OCI-LY1 (cell line): ENCODE results near the gene WDR35.
"Not testable (repeated sequence)": the region's sequence is repeated elsewhere in the genome, so short reads cannot be mapped to it uniquely, and the experiment has no call there.

ENCODE experiments used
- H2AFZ ChIP-seq: fragments of 200-600 bp; sonication (generic), shearing (Covaris generic); 2 replicates; pipeline ENCODE4 v1.6.0; 2014; ENCODE audit warnings: antibody characterized with exemption, mild to moderate bottlenecking, low read length
- H3F3A ChIP-seq: fragments of 200-600 bp; sonication (generic), shearing (Covaris generic); 2 replicates; pipeline ENCODE4 v1.6.0; 2014; ENCODE audit warnings: mild to moderate bottlenecking, antibody characterized with exemption, low read length, moderate library complexity; ENCODE audit not compliant: insufficient read depth
- H3K27ac ChIP-seq: fragments of 200-600 bp; sonication (generic); 2 replicates; pipeline ENCODE4 v1.5.1; 2014; ENCODE audit warnings: low read length, mixed run types, mild to moderate bottlenecking, low read depth; ENCODE audit not compliant: poor library complexity, severe bottlenecking
- H3K27me3 ChIP-seq: fragments of 200-600 bp; sonication (generic); 2 replicates; pipeline ENCODE4 v1.6.0; 2014; ENCODE audit warnings: antibody characterized with exemption, mild to moderate bottlenecking, low read length, moderate library complexity; ENCODE audit not compliant: insufficient read depth
- H3K36me3 ChIP-seq: fragments of 200-600 bp; sonication (generic); 2 replicates; pipeline ENCODE4 v1.6.1; 2014; ENCODE audit warnings: mild to moderate bottlenecking, antibody characterized with exemption, low read length, moderate library complexity, mixed read lengths; ENCODE audit not compliant: insufficient read depth
- H3K4me1 ChIP-seq: fragments of 200-600 bp; sonication (generic); 2 replicates; pipeline ENCODE4 v1.5.1; 2014; ENCODE audit warnings: mild to moderate bottlenecking, low read length, moderate library complexity; ENCODE audit not compliant: insufficient read depth, severe bottlenecking
- H3K4me2 ChIP-seq: fragments of 200-600 bp; sonication (generic), shearing (Covaris generic); 2 replicates; pipeline ENCODE4 v1.6.1; 2014; ENCODE audit warnings: low read length
- H3K4me3 ChIP-seq: fragments of 200-600 bp; sonication (generic); 2 replicates; pipeline ENCODE4 v1.5.1; 2014; ENCODE audit warnings: low read length, low read depth, mild to moderate bottlenecking, mixed read lengths; ENCODE audit not compliant: poor library complexity, severe bottlenecking
- H3K79me2 ChIP-seq: fragments of 200-600 bp; shearing (Covaris generic); 2 replicates; pipeline ENCODE4 v1.6.1; 2016; ENCODE audit warnings: mixed run types, low read length, mixed read lengths; ENCODE audit not compliant: insufficient read depth
- H3K9ac ChIP-seq: fragments of 200-600 bp; sonication (generic), shearing (Covaris generic); 2 replicates; pipeline ENCODE4 v1.6.1; 2014; ENCODE audit warnings: mild to moderate bottlenecking, low read length, mixed read lengths
- H3K9me2 ChIP-seq: fragments of 200-600 bp; sonication (generic), shearing (Covaris generic); 2 replicates; pipeline ENCODE4 v1.6.1; 2014; ENCODE audit warnings: low read depth, mild to moderate bottlenecking, low read length, mixed read lengths
- H3K9me3 ChIP-seq: fragments of 200-600 bp; shearing (Covaris generic); 2 replicates; pipeline ENCODE4 v1.6.1; 2014; ENCODE audit warnings: low read length, mixed read lengths
- H4K20me1 ChIP-seq: fragments of 200-600 bp; sonication (generic), shearing (Covaris generic); 2 replicates; pipeline ENCODE4 v1.6.0; 2016; ENCODE audit warnings: mild to moderate bottlenecking, low read length; ENCODE audit not compliant: insufficient read depth
- CTCF ChIP-seq: fragments of 200-600 bp; sonication (generic), shearing (Covaris generic); IDR thresholded peaks from 2 replicates; pipeline ENCODE4 v1.5.1; 2017; ENCODE audit warnings: mild to moderate bottlenecking, antibody characterized with exemption, low read length, moderate library complexity, mixed read lengths
- EZH2 ChIP-seq: fragments of 200-600 bp; sonication (generic), shearing (Covaris generic); IDR thresholded peaks from 2 replicates; pipeline ENCODE4 v1.8.0; 2017; ENCODE audit warnings: borderline replicate concordance, mixed run types, mild to moderate bottlenecking, antibody characterized with exemption, low read length, moderate library complexity, mixed read lengths

The WDR35 gene

DNA sequence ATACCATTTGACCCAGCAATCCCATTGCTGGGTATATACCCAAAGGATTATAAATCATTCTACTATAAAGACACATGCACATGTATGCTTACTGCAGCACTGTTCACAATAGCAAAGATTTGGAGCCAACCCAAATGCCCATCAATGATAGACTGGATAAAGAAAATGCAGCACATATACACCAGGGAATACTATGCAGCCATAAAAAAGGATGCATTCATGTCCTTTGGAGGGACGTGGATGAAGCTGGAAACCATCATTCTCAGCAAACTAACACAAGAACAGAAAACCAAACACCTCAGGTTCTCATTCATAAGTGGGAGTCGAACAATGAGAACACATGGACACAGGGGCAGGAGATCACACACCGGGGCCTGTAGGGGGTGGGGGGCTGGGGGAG, 67.7 kb downstream of the WDR35 start:
- H2AFZ ChIP-seq, H3K4me3 ChIP-seq, H3K4me2 ChIP-seq, H3K9me3 ChIP-seq, H3K9ac ChIP-seq, H3K9me2 ChIP-seq, H3F3A ChIP-seq, H3K27ac ChIP-seq, H3K79me2 ChIP-seq, H3K4me1 ChIP-seq, H3K27me3 ChIP-seq, H4K20me1 ChIP-seq, H3K36me3 ChIP-seq: not testable (repeated sequence)

DNA sequence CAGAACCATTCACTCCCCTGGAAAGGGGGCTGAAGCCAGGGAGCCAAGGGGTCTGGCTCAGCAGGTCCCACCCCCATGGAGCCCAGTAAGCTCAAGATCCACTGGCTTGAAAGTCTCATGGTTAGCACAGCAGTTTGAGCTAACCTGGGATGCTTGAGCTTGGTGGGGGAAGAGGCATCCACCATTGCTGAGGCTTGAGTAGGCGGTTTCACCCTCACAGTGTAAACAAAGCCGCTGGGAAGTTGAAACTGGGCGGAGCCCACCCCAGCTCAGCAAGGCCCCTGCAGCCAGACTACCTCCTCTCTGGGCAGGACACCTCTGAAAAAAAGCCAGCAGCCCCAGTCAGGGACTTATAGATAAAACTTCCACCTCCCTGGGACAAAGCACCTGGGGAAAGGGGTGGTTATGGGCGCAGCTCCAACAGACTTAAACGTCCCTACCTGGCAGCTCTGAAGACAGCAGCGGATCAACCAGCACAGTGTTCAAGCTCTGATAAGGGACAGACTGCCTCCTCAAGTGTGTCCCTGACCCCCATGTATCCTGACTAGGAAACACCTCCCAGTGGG, 73.4 kb downstream of the WDR35 start:
- no peaks in the 10 kb centered on the region for H4K20me1 ChIP-seq
- no peak overlapping the region for H3K27ac ChIP-seq
- TF ChIP-seq EZH2 (no peak), CTCF (no peak)
- no peak overlapping the region for H2AFZ ChIP-seq
- no peaks in the 10 kb centered on the region for H3K27me3 ChIP-seq
- no peaks in the 10 kb centered on the region for H3K36me3 ChIP-seq
- no peak overlapping the region for H3K4me2 ChIP-seq
- H3K9me3 ChIP-seq = no peaks in the 10 kb centered on the region
- H3K9me2 ChIP-seq = no peaks in the 10 kb centered on the region
- no peaks in the 10 kb centered on the region for H3K79me2 ChIP-seq
- H3K4me3 ChIP-seq = no peak overlapping the region
- H3K9ac ChIP-seq = no peak overlapping the region
- no peaks in the 10 kb centered on the region for H3K4me1 ChIP-seq
- H3F3A ChIP-seq = no peaks in the 10 kb centered on the region

- H3K27me3 ChIP-seq = no peaks in the 10 kb centered on the region
- TF ChIP-seq CTCF = no peak
Measured at GRCh38 chr2:19914266-19914975, 75.5 kb downstream of the WDR35 start.

More at GRCh38 chr2:19914266-19914975, 75.5 kb downstream of the WDR35 start:
- Histone ChIP-seq H3K9me2 (no peaks in the 10 kb centered on the region), H3K79me2 (no peaks in the 10 kb centered on the region), H3K36me3 (no peaks in the 10 kb centered on the region), H3K27ac (no peak overlapping the region), H3F3A (no peaks in the 10 kb centered on the region), H3K4me2 (no peak overlapping the region), H3K4me1 (no peaks in the 10 kb centered on the region), H2AFZ (no peak overlapping the region), H3K9ac (no peak overlapping the region), H3K4me3 (no peak overlapping the region), H3K9me3 (no peaks in the 10 kb centered on the region), H4K20me1 (no peaks in the 10 kb centered on the region)
